Measurements from ENCODE around the gene PGP. TPM values are rescaled to one million over a fixed set of nuclear protein-coding genes. Genes with fewer than 3 reads are reported as not detected.

Gene PGP
- total and polyA plus RNA-seq, 10 of the 15 experiments (the other 5 are each of a cell fraction or from before 2014, with no cell fraction given) = 0.42 to 28.0 (median 12.1) TPM

DNA sequence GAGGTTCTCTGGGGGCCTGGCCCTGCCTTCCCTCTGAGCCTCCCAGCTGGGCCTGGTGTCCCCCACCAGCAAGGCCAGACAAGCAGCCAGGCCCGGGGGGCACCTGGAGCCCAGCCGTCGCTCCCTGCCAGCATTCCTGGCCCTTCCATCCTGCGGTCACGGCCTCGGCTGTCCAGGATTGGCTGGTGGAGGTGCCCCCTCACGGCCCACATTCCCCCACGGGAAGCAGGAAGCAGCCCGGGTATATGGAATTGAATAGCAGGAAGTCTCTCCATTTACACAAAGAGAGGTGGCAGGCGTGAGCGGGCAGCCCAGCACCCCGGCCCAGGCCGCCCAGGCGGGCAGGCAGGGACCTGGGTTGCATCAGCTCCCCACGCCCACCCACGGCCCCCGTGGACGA lies 44.6 kb downstream of the PGP start:
- H3K9me3 ChIP-seq (replicated peaks; ENCODE audit: control insufficient read depth, insufficient read depth, low read length) = no peaks in the 10 kb centered on the region
- H4K20me1 ChIP-seq (ENCODE audit: control insufficient read depth, insufficient read depth) = no peaks in the 10 kb centered on the region
- H3K4me3 ChIP-seq = no peak overlapping the region
- no peaks in the 10 kb centered on the region for H3K27me3 ChIP-seq (replicated peaks in 1 of 2; ENCODE audit: control insufficient read depth in 2 of 2, insufficient read depth in 2 of 2, low read length in 1 of 2)
- no peak for FAIRE-seq
- SMC1A ChIA-PET (ENCODE audit: uncharacterized antibody, unreplicated experiment) = no interaction called here
- H3K79me2 ChIP-seq (ENCODE audit: control insufficient read depth, insufficient read depth, low read length) = no peaks in the 10 kb centered on the region
- WGBS (ENCODE audit: insufficient coverage, insufficient replicate concordance, low lambda C conversion rate, missing lambda C conversion rate) = 90% methylated on average over 14 of the region's 18 CpGs
- H2AFZ ChIP-seq (ENCODE audit: control insufficient read depth, low read depth, low read length) = no peak overlapping the region
- RAD21 ChIA-PET (ENCODE audit: unreplicated experiment) = no interaction called here
- CTCF ChIA-PET = no interaction called here
- ATAC-seq = no peak
- peaks cover 10 to 26% of the 10 kb centered on the region in 2 experiments; a peak in 3 of 4 replicates for H3K36me3 ChIP-seq (ENCODE audit: control insufficient read depth in 2 of 2, insufficient read depth in 2 of 2, low read length in 1 of 2)
- in situ Hi-C loops (cut with MboI) (no loop called here), intact Hi-C loops (cut with micrococcal nuclease; ENCODE audit: unreplicated experiment) (no loop called here)
- no peak overlapping the region for H3K27ac ChIP-seq (ENCODE audit: control insufficient read depth, insufficient read depth)
- BruUV-seq (replicated peaks) = no TSS peak
- DNase-seq (ENCODE audit: low read depth, low spot score) = no peak
- H3K4me2 ChIP-seq (ENCODE audit: control insufficient read depth, insufficient read depth) = no peak overlapping the region
- no peak overlapping the region for H3K9ac ChIP-seq (ENCODE audit: control insufficient read depth, insufficient read depth, low read length)
- no peaks in the 10 kb centered on the region for H3K4me1 ChIP-seq (ENCODE audit: control insufficient read depth, insufficient read depth, low read length)
- POLR2A ChIA-PET = no interaction called here
- TF ChIP-seq PML (IDR thresholded peaks at IDR 0.05; ENCODE audit: low read length) (no peak), IRF4 (IDR thresholded peaks at IDR 0.05; ENCODE audit: low read depth, low read length) (no peak), RAD21 (IDR thresholded peaks at IDR 0.05; ENCODE audit: insufficient read depth, low read depth, low read length) (no peak), ZZZ3 (IDR thresholded peaks at IDR 0.05; ENCODE audit: control insufficient read depth, insufficient read length, low read depth) (no peak), NFIC (IDR thresholded peaks at IDR 0.05; ENCODE audit: low read depth, low read length) (no peak), BRCA1 (IDR thresholded peaks at IDR 0.05; ENCODE audit: low read depth, low read length) (no peak), SREBF1 (IDR thresholded peaks at IDR 0.05; ENCODE audit: low read length) (no peak), CHD2 (IDR thresholded peaks at IDR 0.05; ENCODE audit: borderline replicate concordance, low read depth, low read length) (no peak), MEF2B (IDR thresholded peaks at IDR 0.05; ENCODE audit: partially characterized antibody, poor library complexity, severe bottlenecking) (no peak)
- TF ChIP-seq, protein P1, sequence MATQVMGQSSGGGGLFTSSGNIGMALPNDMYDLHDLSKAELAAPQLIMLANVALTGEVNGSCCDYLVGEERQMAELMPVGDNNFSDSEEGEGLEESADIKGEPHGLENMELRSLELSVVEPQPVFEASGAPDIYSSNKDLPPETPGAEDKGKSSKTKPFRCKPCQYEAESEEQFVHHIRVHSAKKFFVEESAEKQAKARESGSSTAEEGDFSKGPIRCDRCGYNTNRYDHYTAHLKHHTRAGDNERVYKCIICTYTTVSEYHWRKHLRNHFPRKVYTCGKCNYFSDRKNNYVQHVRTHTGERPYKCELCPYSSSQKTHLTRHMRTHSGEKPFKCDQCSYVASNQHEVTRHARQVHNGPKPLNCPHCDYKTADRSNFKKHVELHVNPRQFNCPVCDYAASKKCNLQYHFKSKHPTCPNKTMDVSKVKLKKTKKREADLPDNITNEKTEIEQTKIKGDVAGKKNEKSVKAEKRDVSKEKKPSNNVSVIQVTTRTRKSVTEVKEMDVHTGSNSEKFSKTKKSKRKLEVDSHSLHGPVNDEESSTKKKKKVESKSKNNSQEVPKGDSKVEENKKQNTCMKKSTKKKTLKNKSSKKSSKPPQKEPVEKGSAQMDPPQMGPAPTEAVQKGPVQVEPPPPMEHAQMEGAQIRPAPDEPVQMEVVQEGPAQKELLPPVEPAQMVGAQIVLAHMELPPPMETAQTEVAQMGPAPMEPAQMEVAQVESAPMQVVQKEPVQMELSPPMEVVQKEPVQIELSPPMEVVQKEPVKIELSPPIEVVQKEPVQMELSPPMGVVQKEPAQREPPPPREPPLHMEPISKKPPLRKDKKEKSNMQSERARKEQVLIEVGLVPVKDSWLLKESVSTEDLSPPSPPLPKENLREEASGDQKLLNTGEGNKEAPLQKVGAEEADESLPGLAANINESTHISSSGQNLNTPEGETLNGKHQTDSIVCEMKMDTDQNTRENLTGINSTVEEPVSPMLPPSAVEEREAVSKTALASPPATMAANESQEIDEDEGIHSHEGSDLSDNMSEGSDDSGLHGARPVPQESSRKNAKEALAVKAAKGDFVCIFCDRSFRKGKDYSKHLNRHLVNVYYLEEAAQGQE (IDR thresholded peaks at IDR 0.05; ENCODE audit: low read depth, low read length) = no peak
- TF ChIP-seq, protein P2, sequence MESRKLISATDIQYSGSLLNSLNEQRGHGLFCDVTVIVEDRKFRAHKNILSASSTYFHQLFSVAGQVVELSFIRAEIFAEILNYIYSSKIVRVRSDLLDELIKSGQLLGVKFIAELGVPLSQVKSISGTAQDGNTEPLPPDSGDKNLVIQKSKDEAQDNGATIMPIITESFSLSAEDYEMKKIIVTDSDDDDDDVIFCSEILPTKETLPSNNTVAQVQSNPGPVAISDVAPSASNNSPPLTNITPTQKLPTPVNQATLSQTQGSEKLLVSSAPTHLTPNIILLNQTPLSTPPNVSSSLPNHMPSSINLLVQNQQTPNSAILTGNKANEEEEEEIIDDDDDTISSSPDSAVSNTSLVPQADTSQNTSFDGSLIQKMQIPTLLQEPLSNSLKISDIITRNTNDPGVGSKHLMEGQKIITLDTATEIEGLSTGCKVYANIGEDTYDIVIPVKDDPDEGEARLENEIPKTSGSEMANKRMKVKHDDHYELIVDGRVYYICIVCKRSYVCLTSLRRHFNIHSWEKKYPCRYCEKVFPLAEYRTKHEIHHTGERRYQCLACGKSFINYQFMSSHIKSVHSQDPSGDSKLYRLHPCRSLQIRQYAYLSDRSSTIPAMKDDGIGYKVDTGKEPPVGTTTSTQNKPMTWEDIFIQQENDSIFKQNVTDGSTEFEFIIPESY (IDR thresholded peaks at IDR 0.05) = no peak
- TF ChIP-seq, protein P3, sequence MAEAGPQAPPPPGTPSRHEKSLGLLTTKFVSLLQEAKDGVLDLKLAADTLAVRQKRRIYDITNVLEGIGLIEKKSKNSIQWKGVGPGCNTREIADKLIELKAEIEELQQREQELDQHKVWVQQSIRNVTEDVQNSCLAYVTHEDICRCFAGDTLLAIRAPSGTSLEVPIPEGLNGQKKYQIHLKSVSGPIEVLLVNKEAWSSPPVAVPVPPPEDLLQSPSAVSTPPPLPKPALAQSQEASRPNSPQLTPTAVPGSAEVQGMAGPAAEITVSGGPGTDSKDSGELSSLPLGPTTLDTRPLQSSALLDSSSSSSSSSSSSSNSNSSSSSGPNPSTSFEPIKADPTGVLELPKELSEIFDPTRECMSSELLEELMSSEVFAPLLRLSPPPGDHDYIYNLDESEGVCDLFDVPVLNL (IDR thresholded peaks at IDR 0.05; ENCODE audit: low read depth, low read length) = no peak
- TF ChIP-seq, protein P4, sequence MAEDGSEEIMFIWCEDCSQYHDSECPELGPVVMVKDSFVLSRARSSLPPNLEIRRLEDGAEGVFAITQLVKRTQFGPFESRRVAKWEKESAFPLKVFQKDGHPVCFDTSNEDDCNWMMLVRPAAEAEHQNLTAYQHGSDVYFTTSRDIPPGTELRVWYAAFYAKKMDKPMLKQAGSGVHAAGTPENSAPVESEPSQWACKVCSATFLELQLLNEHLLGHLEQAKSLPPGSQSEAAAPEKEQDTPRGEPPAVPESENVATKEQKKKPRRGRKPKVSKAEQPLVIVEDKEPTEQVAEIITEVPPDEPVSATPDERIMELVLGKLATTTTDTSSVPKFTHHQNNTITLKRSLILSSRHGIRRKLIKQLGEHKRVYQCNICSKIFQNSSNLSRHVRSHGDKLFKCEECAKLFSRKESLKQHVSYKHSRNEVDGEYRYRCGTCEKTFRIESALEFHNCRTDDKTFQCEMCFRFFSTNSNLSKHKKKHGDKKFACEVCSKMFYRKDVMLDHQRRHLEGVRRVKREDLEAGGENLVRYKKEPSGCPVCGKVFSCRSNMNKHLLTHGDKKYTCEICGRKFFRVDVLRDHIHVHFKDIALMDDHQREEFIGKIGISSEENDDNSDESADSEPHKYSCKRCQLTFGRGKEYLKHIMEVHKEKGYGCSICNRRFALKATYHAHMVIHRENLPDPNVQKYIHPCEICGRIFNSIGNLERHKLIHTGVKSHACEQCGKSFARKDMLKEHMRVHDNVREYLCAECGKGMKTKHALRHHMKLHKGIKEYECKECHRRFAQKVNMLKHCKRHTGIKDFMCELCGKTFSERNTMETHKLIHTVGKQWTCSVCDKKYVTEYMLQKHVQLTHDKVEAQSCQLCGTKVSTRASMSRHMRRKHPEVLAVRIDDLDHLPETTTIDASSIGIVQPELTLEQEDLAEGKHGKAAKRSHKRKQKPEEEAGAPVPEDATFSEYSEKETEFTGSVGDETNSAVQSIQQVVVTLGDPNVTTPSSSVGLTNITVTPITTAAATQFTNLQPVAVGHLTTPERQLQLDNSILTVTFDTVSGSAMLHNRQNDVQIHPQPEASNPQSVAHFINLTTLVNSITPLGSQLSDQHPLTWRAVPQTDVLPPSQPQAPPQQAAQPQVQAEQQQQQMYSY (CRISPR knock-in tag; IDR thresholded peaks at IDR 0.05) = no peak
- TF ChIP-seq, protein P5, sequence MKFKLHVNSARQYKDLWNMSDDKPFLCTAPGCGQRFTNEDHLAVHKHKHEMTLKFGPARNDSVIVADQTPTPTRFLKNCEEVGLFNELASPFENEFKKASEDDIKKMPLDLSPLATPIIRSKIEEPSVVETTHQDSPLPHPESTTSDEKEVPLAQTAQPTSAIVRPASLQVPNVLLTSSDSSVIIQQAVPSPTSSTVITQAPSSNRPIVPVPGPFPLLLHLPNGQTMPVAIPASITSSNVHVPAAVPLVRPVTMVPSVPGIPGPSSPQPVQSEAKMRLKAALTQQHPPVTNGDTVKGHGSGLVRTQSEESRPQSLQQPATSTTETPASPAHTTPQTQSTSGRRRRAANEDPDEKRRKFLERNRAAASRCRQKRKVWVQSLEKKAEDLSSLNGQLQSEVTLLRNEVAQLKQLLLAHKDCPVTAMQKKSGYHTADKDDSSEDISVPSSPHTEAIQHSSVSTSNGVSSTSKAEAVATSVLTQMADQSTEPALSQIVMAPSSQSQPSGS (IDR thresholded peaks at IDR 0.05; ENCODE audit: low read length) = no peak
